ENCODE data around the gene NRARP. TPM values are rescaled to one million over a fixed set of nuclear protein-coding genes. Genes with fewer than 3 reads are reported as not detected.

NRARP gene, protein sequence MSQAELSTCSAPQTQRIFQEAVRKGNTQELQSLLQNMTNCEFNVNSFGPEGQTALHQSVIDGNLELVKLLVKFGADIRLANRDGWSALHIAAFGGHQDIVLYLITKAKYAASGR
- total RNA-seq, result 23.0 and 41.4 TPM in 2 replicates

DNA sequence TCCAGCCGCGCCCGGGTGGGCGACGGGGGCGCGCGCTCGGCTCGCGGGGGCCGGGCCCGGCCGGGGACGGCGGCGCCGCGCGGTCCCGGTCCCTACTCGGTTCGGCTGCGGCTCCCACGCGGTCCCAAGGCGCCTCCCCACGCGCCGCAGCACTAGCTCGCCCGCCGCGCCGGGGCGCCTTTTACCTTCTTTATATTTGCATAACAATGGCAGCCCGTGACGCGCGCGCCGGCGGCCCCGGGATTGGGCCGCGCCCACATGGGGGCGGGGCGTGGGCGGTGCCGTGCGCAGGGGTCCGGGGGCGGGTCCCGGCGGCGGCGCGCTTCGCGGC, at the start of gene NRARP:
NRARP (minus strand) TSS at position 154 of the 331 bp plus-strand sequence. CDS start 343 bp downstream, outside the sequence.

DNA sequence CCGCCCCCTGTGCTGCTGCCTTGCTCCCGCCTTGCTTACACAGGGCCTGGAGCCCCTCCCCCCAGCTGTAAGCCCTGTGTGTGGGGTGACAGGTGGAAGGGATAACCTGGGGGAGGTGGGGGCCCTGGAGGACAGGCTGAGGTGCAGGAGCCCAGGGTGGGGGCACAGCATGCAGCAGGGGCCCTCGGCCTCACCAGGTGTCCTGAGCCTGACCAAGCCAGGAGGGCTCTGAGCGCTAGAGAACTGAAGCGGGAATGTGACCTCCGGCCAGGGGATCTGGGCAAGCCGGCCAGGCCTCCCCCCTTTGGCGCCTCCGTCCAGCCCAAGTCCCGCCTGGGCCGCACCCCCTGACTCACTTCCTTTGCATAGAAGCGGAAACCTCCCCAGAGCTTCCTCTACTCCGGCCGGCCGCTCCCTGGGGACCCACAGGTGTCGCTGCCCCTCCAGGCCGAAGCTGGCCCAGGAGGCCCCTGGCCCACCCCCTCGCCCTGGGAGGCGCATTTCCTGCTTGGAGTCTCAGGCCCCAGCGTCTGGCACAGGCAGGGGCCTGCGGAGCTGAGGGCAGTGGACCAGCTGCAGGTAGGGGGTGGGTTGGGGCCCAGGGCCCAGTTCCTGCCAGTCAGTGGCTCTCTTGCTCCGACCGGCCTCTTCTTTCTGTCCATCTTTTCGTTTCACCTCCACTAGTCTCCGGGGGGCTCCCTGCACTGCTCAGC, 24.6 kb downstream of the NRARP start, which contains the start of gene TOR4A:
TOR4A (plus strand) TSS at position 398 of the 713 bp plus-strand sequence. CDS start 964 bp downstream, outside the sequence.

DNA sequence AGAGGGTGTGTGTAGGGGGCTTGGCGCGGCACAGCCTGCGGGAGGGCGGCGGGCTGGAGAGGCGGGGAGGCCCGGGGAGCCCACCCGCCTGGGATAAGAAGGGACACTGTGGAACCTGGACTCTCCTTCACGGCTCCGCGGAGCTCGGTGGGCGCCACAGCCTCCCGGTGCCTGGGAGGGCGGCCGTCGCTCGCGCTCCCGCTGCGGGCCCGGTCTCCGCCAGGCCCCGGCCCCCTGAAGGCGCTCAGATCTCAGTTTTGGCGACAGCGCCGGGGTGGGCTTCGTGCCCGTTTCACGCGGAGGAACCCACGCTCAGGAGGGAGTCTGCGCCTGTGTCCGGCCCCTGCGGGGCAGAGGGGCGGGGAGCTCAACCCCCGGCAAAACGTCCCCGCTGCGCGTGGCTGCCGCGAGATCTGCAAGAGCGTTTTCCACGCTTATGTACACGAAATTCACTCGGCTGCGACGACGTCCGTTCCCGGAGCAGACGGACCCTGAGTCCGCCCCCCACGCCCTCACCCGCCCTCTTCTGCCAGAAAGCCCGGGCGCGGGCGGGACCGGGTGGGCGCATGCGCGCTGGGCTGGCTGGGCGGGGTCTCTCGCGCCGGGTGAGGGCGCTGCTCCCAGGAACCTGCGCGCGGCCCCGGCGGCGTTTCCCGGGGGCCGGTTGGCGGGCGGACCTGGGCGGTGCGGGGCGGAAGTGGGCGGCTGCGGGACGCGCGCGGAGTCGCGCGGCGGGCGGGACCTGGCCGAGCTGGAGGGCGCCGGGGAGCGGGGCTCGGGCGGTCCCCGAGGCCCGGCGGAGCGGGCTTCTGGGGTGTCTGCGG, 47.2 kb downstream of the NRARP start, which contains the start of gene NELFB:
NELFB (plus strand) TSS at position 704 of the 824 bp plus-strand sequence.

DNA sequence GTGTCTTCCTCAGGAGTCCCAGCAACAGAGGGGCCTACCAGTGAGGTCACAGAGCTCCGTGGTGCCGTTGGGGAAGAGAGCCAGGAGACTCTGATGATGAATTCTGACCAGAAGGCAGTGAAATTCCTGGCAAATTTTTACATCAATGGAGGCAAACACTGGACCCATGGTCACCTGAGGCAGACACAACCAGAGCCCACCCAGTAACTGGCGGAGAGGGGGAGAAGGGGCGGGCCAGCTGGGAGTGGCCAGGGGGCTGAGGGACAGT, 50.9 kb downstream of the NRARP start, which contains the start of gene STPG3:
STPG3 (plus strand) TSS at position 93 of the 268 bp plus-strand sequence; CDS start at position 94, 1 bp downstream.

Other genes starting within 250 kb of the NRARP start
- gene ENTPD2, start 248.2 kb downstream of the NRARP start, total RNA-seq, result not detected in 2 replicates
- 2.0 and 2.5 TPM in 2 replicates for gene SAPCD2, start 231.7 kb downstream of the NRARP start, total RNA-seq
- gene UAP1L1, start 224.8 kb downstream of the NRARP start, total RNA-seq, result 19.7 and 21.1 TPM in 2 replicates
- gene MAN1B1, start 215.3 kb downstream of the NRARP start, total RNA-seq, result 54.2 and 55.7 TPM in 2 replicates
- 77.3 and 94.1 TPM in 2 replicates for gene DPP7, start 187.5 kb downstream of the NRARP start, total RNA-seq
- under 0.01 TPM in 1 of 2 replicates, not detected in the other for gene GRIN1, start 163.1 kb downstream of the NRARP start, total RNA-seq
- not detected in 2 replicates for gene LRRC26, start 132.2 kb downstream of the NRARP start, total RNA-seq
- 0.09 TPM in 1 of 2 replicates, not detected in the other for gene TMEM210, start 130.2 kb downstream of the NRARP start, total RNA-seq
- gene ANAPC2, start 113.7 kb downstream of the NRARP start, total RNA-seq, result 19.9 and 20.9 TPM in 2 replicates
- gene SSNA1, start 113.6 kb downstream of the NRARP start, total RNA-seq, result 81.8 and 83.4 TPM in 2 replicates
- 2.3 and 3.4 TPM in 2 replicates for gene TPRN, start 101.5 kb downstream of the NRARP start, total RNA-seq
- gene TMEM203, start 96.6 kb downstream of the NRARP start, total RNA-seq, result 21.4 and 23.5 TPM in 2 replicates
- gene NDOR1, start 96.6 kb downstream of the NRARP start, total RNA-seq, result 2.1 and 2.2 TPM in 2 replicates
- 0.09 and 0.11 TPM in 2 replicates for gene RNF208, start 80.0 kb downstream of the NRARP start, total RNA-seq
- 0.22 and 0.26 TPM in 2 replicates for gene CYSRT1, start 77.1 kb downstream of the NRARP start, total RNA-seq
- gene RNF224, start 74.8 kb downstream of the NRARP start, total RNA-seq, result not detected in 2 replicates
- not detected in 2 replicates for gene SLC34A3, start 71.4 kb downstream of the NRARP start, total RNA-seq
- gene TUBB4B, start 61.0 kb downstream of the NRARP start, total RNA-seq, result 76.1 and 80.8 TPM in 2 replicates
- gene STPG3, start 51.0 kb downstream of the NRARP start, total RNA-seq, result 0.54 TPM in 1 of 2 replicates, not detected in the other
- 51.5 and 52.8 TPM in 2 replicates for gene NELFB, start 46.9 kb downstream of the NRARP start, total RNA-seq
- 24.7 and 25.0 TPM in 2 replicates for gene TOR4A, start 24.5 kb downstream of the NRARP start, total RNA-seq
- gene EXD3, start 120.9 kb upstream of the NRARP start, total RNA-seq, result 13.8 and 14.6 TPM in 2 replicates
- 0.95 and 2.3 TPM in 2 replicates for gene NOXA1, start 121.1 kb upstream of the NRARP start, total RNA-seq
- 0.17 and 0.33 TPM in 2 replicates for gene ENTPD8, start 139.1 kb upstream of the NRARP start, total RNA-seq
- gene NSMF, start 157.1 kb upstream of the NRARP start, total RNA-seq, result 13.0 and 16.5 TPM in 2 replicates
- gene PNPLA7, start 248.1 kb upstream of the NRARP start, total RNA-seq, result 0.34 and 0.65 TPM in 2 replicates
- 35.9 and 45.6 TPM in 2 replicates for gene MRPL41, start 249.6 kb upstream of the NRARP start, total RNA-seq

All from dermis lymphatic vessel endothelial cell (primary cell).